Measurements from ENCODE around the gene PSME1.

DNA sequence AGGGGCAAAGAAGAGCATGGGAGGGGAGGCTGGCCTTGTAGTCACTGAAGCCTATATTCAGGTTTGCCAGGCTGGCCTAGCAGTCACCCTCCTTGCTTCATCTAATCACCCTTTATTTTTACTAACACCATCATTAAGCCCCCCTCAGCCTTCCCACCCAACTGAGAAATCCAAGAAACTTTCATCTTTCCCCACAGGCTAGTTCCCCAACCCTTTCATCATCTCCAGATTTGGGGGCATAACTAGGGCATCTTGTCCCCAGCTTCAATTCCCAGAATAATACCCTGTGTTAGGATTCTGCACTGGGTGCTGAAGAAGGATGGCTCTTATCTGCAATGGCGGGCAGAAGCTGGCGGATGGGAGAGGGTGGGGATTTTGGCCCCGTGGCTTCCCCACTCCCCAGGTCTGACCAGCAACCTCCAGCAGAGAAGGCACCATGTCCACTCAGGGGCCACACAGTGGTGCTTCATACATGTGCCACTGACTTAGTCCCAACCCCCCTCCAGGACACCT lies 35.0 kb upstream of the PSME1 start:
- TF ChIP-seq RAD21 (IDR thresholded peaks at IDR 0.05; ENCODE audit: low read depth) = no peak
- TF ChIP-seq CREB1 (IDR thresholded peaks at IDR 0.05; ENCODE audit: low read depth) = no peak
- TF ChIP-seq EP300 (IDR thresholded peaks at IDR 0.05; ENCODE audit: borderline replicate concordance) = no peak
- TF ChIP-seq TAF1 (IDR thresholded peaks at IDR 0.05; ENCODE audit: low read depth) = no peak

All from Ishikawa (cell line).